ENCODE results near the gene C9orf153.
A peak's percentile ranks its signal among the peaks of the same experiment; 100 is the strongest.

Gene C9orf153

DNA sequence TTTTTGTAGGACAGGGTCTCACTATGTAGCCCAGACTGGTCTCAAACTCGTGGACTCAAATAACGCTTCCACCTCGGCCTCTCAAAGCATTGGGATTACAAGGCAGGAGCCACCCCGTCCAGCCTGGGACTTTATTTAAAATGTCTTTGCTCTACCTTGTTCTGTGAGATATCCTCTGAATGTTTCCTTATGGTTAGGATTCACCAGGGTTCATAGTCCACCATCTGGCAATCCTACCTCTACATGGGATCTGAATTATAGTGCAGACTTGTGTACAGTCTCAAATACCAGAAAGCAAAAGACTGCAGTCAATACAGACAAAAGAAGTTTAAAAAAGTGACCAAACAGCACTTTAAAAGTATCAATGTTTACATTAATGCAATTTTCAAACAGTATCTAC, 12.8 kb upstream of the C9orf153 start:
- DNase-seq (ENCODE audit: insufficient read length, low spot score) (no peak), FAIRE-seq (no peak)

DNA sequence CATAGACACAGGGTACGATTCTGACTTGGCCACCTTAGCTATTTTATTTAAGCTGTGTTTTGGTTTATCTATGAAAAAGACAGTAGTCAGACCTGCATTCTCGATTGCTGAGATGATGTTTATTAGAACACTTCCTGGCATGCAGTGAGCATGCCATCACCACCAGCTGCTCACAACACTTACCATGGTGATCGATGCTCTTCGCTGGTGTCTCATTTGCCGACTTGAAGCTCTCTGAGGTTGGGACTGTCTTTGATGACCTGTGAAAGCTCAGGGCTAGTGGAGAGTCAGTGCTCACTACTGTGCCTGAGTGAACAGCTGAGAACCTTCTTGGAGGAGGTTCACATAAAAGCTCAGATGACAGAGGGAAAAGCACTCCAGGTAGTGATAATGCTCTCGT, 4.4 kb upstream of the C9orf153 start:
- FAIRE-seq (no peak), DNase-seq (ENCODE audit: insufficient read length, low spot score) (no peak)

DNA sequence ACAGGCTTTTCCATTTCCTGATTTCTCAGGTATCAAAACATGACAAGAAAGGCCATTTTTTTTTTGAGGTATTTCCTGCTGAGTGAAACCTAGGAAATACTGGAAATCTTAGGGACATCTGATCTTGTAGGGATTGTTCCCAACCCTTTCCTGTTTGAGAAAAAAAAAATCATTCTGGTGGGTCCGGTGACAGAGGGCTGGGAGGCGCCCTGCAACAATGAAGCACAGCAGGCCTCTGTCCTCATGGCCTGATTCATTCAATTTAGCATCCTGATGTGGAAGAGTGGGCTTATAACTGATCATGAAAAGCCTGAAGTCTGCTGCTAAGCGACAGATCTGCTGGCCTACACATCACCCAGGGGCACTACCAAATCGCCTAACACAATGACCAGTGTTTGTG, 3.0 kb upstream of the C9orf153 start:
- DNase-seq (ENCODE audit: insufficient read length, low spot score) (no peak), FAIRE-seq (no peak)

DNA sequence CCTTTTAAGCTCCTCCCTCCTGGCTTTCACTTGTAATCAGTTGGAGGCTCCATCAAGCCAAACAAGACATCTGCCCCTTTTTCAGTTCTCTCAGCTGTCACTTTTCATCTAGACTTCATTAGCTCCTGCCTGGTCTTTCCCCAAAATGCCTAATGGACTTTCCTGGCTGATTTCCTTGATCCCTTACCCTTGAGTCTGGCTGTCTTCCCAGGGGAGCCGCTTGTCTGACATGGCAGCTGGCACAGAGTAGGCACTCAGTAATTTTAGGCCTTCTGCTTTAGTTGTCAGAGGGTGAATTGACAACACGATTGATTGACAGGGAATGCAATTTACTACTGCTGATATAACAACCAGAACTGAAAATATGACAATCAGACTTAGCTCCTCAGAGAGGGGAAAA, 2.1 kb downstream of the C9orf153 start:
- DNase-seq (ENCODE audit: insufficient read length, low spot score): no peak
- no peak for FAIRE-seq

DNA sequence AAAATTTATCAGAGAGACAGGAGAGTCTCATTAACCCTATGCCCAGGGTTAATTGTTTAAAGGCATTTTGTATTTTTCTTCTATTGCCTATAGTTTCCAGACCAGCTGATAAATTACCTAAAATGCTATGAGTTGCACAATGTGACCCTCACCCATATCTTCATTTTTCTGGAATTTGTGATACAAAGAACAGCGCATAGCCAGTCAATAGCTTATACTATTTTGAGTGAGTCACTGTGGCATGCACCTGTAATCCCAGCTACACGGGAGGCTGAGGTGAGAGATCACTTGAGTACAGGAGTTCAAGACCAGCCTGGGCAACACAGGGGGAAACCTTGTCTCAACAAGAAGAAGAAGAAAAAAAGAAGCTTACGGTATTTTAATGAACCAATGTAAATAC, 2.8 kb downstream of the C9orf153 start:
- no peak for DNase-seq (ENCODE audit: insufficient read length, low spot score)
- FAIRE-seq: no peak

DNA sequence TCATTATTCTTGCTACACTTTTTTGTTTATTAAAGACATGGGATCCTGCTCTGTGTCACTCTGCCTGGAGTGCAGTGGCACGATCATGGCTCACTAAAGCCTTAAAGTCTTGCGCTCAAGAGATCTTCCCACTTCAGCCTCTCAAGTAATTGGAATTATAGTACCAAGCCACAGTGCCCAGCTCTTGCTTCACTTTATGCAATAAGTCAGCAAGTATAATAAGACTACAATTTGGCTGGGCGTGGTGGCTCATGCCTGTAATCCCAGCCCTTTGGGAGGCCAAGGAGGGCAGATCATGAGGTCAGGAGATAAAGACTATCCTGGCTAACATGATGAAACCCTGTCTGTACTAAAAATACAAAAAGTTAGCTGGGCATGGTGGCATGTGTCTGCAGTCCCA, 5.9 kb downstream of the C9orf153 start:
- FAIRE-seq (no peak), DNase-seq (ENCODE audit: insufficient read length, low spot score) (no peak)

DNA sequence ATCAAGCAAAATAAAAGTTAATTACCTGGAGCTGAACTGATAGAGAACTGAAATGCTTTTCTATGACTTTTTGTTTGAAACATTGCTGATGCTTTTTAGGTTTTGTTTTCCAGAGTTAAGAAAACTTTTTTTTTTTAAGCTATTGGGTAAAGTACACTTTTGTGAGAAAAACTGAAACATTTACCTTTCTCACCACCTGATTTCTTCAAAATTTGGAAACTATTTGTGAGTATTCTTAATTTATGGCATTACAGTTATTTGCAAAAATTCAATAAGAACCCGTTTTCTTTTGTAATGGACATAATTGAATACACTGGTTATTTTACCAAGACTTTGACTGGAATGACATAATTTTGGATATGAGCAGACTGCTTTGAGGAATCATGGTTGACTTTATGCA, 6.6 kb downstream of the C9orf153 start:
- no peak for FAIRE-seq
- no peak for DNase-seq (ENCODE audit: insufficient read length, low spot score)

DNA sequence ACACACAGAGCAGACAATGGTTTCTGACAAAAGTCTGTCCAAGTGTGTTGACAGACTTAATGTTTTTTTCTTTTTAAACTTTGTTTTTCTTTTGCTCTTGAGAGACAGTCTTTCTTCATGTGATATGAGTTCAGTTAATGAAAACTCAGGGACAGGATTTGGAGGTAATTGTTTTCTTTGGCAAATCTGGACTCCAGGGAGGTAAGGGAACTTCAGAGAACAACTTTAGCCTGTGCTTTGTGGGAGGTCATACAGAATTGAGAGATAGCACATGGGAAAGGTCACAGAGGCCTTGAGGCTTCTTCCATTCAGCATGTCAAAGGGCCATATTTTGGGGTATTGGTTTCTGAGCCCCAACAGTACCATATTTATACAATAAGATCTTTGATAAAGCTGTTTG, 9.3 kb downstream of the C9orf153 start:
- DNase-seq (ENCODE audit: insufficient read length, low spot score): no peak
- FAIRE-seq: no peak

DNA sequence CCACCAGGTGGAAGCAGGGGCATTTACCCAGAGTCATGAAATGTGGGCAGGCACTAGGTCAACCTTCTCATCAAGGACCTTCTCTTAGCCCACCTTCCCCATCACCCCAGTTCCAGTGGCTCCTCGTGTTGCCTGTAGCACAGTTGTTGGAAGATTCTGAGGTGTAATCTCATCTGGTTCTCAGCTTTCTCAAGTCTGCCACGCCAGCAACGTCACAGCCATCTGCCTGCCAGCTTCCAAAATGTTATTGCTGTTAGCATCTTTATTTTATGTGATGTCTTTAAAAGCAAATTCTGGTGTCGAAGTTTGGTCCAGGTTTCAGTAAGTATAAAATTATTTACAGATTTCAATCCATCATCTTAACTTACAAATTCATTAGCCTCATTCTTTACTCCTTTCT, 10.7 kb downstream of the C9orf153 start:
- DNase-seq (ENCODE audit: insufficient read length, low spot score): no peak
- no peak for FAIRE-seq

DNA sequence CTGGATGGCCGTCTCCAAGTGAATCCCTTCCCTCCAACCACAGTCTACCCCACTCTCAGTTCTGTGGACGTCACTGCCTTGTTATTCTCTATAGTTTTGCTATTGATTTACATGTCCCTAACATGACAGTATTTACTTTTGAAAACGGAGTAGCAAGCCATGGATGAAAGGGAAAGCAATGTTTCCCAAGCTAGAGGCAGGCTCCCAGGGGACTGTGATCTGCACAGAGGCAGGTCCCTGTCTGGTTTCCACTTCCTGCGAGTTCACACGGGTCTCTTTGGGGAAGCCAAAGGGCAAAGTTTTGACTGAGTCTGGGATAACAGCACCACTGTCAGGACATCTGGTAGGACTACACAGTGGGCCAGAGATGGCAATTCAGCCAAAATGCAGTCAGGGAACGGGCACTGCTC, 12.7 kb downstream of the C9orf153 start:
- FAIRE-seq (no peak), DNase-seq (ENCODE audit: insufficient read length, low spot score) (no peak)

DNA sequence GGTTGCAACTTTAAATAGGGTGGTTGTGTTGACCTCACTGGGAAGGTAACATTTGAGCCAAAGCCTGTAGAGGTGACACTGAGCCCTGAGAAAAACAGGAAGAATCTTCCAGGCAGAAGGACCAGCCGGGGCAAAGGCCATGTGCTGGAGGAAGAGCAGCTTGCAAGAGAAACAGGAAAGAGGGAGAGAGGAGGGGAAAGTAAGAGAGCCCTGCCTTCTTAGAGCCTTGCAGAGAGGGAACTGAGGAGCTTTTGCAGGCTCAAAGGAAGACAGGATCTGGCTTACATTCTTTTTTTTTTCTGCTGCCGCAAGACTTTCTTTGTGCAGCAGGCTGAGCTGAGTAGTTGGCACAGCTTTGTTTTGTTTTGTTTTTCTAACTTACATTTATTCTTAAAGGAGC, 17.4 kb downstream of the C9orf153 start:
- FAIRE-seq: no peak
- DNase-seq (ENCODE audit: insufficient read length, low spot score): no peak

DNA sequence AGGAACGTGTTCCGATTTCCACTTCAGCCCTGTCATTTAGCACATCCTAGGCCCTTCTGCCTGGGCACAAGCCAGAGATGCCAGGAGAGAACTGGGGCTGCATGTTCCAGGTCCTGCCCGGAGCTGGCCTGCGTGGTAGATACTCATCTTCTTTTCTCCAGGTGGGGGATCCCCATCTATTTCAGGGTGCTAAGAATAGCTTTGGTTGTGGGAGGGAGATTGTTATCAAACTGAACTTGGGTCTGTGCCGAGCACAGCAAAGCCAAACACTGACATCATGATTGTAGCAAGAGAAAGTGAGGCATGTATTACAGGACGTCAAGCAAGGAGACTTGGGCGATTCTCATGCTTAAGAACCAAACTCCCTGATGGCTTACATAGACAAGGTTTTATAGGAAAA, 18.2 kb downstream of the C9orf153 start:
- DNase-seq (ENCODE audit: insufficient read length, low spot score) (no peak), FAIRE-seq (no peak)

DNA sequence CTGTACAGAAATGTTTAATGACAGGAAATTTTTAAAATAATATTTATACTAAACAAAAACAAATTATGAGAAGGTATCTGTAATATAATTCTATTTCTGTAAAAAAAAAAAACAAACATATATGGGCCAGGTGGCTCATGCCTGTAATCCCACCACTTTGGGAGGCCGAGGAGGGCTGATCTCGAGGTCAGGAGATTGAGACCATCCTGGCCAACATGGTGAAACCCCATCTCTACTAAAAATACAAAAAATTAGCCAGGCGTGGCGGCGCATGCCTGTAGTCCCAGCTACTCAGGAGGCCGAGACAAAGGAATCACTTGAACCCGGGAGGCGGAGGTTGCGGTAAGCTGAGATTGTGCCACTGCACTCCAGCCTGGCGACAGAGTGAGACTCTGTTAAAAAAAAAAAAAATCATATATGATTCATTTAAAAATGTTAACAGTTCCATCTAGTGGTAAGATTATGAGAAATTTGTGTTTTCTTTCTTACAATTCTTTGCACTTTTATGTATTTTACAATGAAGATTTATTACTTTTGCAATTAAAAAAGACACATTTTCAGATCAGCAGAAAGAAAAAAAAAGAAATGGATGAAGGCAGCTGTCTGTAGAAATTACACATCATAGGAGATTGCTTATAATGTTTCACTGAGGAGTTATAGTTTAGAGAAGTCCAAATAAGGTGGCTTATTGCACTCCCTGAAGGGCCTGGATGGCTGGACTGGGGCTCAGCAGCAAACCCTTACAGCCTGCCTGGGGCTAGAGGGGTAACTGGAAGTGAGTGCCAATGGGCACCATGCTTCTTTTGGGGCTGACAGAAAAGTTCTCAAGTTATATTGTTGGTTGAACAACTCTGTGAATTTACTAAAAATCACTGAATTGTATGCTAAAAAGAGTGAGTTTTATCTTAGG, 20.3 kb downstream of the C9orf153 start:
- no peak for FAIRE-seq
- DNase-seq (ENCODE audit: insufficient read length, low spot score): no peak

DNA sequence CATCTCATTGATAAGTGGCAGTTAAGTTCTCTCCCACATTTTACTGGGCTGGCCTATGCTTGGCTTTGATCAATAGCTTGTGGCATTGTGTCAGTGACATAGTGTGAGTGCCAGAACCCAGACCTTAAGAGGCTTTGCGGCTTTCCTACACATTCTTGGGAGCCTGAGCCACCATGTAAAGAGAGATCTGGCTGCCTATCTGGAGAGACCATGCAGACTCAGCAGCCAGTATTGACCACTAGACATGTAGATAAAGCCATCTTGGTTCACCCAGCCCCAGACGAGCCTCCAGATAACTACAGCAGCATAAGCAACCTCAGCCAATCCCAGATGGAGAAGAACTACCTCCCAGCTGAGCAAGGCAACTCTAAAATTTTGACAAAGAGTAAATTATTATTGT, 28.6 kb downstream of the C9orf153 start:
- DNase-seq (ENCODE audit: insufficient read length, low spot score) (no peak), FAIRE-seq (no peak)

DNA sequence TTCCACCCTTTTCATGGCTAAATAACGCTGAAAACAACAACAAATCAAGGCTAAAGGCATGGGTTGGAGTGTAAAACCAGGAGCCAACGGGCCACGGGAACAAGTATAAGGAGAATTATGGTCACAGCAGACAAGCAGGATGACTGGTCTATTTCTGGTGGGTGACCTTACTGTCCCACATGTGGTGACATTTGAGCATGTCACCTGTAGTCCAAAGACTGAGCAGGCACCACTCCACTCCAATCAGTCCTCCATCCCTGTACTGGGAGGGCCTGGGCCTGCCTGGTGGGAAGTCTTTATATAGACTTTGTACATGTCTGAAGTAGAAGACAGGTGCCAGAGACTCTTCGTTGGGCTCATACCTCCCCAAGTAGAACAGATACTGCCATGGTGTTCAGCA, 36.8 kb downstream of the C9orf153 start:
- DNase-seq (ENCODE audit: insufficient read length, low spot score) (no peak), FAIRE-seq (no peak)

DNA sequence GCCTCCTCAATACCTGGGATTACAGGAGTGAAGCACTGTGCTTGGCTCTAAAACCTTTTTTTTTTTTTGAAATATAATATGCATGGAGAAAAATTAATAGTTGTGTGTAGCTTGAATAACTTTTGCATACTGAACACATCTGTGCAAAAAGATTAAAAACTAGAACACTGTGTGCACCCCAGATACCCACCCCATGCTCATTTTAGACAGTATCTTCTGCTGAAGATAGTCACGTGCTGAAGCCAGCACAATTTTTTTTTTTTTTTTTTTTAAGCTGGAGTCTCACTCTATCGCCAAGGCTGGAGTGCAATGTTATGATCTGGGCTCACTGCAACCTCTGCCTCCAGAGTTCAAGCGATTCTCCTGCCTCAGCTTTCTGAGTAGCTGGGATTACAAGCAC, 39.9 kb downstream of the C9orf153 start:
- no peak for DNase-seq (ENCODE audit: insufficient read length, low spot score)
- FAIRE-seq: no peak

DNA sequence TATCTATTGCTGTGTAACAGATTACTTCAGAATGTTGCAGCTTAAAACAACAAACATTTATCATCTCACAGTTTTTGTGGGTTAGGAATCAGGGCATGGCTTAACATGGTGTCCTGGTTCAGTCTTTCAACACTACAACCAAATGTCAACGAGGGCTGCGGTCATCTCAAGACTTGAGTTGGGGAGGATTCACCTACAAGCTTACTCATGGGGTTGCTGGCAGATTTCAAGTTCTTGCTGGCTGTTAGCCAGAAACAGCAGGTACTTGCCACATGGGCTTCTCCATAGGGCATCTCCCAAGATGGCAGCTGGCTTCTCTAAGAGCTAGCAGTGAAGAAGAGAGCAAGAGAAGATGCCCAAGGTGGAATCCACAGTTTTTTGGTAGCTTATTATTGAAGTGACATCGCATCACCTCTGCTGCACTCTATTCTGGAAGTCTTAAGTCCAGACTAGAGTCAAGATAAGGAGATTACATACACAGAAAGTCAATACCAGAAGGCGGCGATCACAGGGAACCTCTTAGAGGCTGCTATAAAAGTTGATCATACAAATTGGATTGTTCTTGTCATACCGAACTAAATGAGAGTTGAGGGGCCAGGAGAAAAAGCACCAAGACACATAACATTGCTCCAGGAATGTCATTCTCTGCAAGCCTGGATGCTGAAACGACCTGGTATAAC, 42.2 kb downstream of the C9orf153 start:
- FAIRE-seq: no peak
- DNase-seq (ENCODE audit: insufficient read length, low spot score): no peak

DNA sequence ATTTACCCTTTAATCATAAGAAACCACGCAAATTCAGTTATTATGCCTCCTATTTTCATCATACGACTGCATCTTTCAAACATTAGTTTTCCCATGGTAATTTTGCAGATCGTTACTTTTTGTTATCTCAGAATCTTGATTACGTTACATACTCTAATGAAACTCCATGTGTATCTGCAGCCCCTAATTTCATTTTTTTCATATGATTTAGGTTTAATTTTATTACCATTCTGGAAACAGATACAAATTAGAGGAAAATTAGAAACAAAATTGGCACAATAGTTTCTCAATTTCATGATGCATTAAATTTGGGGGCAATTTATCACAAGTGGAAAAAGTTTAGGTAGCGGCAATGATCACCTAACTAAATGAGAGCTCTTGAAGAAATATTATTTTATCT, 52.3 kb downstream of the C9orf153 start:
- no peak for FAIRE-seq
- no peak for DNase-seq (ENCODE audit: insufficient read length, low spot score)

DNA sequence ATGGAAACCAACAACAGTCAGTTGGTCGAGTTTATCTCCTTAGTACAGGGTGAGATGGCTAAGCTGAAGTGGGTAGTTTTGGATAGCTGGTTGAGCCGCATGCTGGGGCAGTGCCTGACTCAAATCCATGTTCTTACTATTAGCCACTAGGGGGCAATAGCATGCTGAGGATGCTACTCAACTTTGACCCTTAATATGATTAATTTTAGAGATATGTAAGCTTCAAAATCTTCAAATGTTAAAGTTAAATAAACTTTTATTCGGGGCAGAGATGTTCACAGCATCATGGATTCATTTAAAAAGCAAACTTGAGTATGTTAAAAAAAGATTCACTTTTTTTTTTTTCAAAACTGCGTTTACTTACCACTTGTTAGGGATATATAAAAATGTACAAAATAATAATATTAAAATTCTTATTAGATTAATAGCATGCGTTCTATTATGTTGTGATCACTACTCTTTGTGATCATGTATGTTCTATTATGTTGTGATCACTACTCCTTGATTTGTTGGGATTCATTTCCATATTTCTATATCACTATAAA, 57.0 kb downstream of the C9orf153 start:
- DNase-seq (ENCODE audit: insufficient read length, low spot score) (peak; percentile 42), FAIRE-seq (no peak)

DNA sequence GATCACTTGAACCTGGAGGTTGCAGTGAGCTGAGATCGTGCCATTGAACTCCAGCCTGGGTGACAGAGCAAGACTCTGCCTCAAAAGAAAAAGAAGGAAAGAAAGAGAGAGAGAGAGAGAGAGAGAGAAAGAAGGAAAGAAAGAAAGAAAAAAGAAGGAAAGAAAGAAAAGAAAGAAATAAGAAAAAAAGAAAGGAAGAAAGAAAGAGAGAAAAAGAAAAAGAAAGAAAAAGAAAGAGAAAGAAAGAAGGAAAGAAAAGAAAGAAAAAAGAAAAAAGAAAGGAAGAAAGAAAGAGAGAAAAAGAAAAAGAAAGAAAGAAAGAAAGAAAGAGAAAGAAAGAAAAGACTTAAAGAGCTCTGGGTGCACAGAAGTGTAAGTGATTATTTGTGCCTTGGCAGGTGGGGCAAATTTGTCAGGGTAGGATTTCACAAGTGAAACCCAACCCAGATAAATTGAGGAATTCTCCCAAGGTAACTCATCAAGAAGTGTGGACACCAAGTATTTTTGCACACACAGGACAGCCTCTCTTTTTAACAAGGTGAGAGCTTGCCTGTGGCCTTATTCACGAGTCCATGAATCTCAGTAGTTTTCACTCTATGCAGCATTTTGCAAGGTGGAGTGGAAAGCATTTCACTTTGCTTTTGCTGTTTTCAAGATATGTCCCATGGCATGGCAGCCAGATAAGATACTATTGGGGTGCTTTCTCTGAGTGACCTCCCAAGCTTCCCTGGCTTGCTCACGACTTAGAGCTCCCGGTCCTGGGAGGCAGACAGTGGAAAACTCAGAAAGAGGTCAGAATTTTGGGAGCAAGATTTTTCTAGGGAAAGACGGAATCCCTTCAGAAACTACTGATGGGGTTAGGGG, 57.8 kb downstream of the C9orf153 start:
- no peak for FAIRE-seq
- no peak for DNase-seq (ENCODE audit: insufficient read length, low spot score)

DNA sequence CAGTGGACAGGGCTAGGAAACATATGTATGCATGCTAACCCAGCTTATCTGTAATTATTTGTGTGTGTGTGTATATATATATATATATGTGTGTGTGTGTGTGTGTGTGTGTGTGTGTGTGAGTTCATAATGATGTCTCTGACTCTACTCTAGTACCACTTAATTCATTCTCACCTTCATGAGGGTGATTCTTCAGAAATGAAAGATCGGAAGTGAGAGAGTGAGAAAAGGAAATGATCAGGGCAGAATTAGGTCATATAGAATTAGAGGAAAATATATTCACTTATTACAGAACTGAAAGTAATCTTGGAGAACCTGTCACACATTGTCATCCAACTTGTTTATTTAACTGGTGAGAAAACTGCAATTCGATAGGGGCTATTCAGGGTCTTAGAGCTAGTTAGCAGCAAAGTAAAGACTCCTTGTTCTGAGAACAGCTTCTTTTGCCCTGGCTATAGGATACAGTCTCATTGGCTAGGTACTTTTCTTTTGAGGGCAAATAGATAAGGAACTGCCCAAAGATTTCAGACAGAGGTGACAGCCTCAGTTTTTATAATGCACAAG, 58.8 kb downstream of the C9orf153 start:
- FAIRE-seq: no peak

More for the DNA sequence above, 58.8 kb downstream of the C9orf153 start:
- no peak for DNase-seq (ENCODE audit: insufficient read length, low spot score)

Data from HTR-8/SVneo (cell line).